ENCODE results near the gene MIPEP.
A peak's percentile ranks its signal among the peaks of the same experiment; 100 is the strongest.

MIPEP gene

GRCh38 chr13:23703246-23703860 is 185.8 kb downstream of the MIPEP start:
- peak in 1 of 2 donors; percentile 9 for DNase-seq

GRCh38 chr13:23701636-23702035 is 187.6 kb downstream of the MIPEP start:
- no peak for DNase-seq

DNA sequence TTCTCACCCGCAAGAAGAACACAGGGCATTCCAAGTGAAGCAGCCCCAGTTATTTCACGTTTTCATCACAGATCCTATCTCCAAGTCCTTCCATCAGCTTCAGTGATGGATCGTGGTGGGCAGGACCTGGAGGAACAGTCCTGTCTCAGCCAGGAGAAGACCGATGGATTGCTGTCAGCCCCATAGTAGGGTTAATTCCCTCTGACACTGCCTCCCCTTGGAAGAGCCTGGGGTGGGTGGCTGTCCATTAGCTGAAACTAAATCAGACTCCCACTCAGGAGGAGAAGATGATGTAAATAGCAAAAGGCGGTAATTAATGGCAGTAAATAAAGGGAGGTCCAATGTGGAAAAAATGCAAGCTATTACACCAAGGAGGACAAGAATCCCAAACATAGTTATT is 188.0 kb downstream of the MIPEP start:
- no peak for DNase-seq

DNA sequence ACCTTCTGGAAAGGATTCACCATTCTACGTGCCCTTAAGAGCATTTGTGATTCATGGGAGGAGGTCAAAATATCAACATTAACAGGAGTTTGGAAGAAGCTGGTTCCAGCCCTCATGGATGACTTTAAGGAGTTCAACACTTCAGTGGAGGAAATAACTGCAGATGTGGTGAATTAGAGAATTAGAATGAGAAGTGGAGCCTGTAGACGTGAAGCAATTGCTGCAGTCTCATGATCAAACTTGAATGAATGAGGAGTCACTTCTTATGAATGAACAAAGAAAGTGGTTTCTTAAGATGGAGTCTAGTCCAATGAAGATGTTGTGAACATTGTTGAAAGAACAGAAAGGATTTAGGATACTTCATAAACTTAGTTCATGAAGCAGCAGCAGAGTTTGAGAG is 189.9 kb downstream of the MIPEP start:
- DNase-seq: peak in 1 of 2 donors; percentile 26

DNA sequence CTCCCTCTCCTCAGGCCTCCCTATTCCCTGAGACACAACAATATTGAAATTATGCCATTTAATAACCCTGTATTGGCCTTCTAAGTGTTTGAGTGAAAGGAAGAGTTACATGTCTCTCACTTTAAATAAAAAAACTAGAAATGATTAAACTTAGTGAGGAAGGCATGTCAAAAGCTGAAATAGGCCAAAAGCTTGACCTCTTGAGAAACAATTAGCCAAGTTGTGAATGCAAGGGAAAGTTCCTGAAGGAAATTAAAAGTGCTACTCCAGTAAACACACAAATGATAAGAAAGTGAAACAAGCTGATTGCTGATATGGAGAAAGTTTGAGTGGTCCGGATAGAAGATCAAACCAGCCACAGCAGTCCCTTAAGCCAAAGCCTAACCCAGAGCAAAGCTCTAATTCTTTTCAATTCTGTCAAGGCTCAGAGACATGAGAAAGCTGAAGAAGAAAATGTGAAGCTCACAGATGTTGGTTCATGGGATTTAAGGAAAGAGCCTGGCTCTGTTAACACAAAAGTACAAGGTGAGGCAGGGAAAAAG is 191.4 kb downstream of the MIPEP start:
- DNase-seq: peak in 1 of 2 donors; percentile 7

GRCh38 chr13:23696610-23697009 is 192.6 kb downstream of the MIPEP start:
- no peak for DNase-seq

- peak in 1 of 2 donors; percentile 3 for DNase-seq
These were observed 193.3 kb downstream of the MIPEP start for GRCh38 chr13:23695711-23696464.

- no peak for DNase-seq
These were observed 194.0 kb downstream of the MIPEP start for GRCh38 chr13:23695196-23695595.

GRCh38 chr13:23692816-23693215 is 196.4 kb downstream of the MIPEP start:
- DNase-seq: no peak

- no peak for DNase-seq
These were observed 198.5 kb downstream of the MIPEP start for GRCh38 chr13:23690668-23691067.

DNA sequence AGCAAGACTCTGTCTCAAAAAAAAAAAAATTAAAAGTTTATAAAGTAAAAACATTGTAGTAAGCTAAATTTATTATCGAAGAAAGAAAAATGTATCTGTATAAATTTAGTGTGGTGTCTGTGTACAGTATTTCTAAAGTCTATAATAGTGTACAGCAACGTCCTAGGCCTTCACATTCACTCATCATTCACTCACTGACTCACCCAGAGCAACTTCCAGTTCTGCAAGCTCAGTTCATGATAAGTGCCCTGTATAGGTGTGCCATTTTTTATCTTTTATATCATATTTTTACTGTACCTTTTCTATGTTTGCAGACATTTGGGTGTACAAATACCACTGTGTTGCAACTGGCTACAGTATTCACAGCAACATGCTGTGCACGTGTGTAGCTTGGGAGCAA is 200.9 kb downstream of the MIPEP start:
- no peak for DNase-seq

GRCh38 chr13:23687614-23688013 is 201.6 kb downstream of the MIPEP start:
- DNase-seq: no peak

- DNase-seq: no peak
These were observed 202.3 kb downstream of the MIPEP start for GRCh38 chr13:23686948-23687347.

DNA sequence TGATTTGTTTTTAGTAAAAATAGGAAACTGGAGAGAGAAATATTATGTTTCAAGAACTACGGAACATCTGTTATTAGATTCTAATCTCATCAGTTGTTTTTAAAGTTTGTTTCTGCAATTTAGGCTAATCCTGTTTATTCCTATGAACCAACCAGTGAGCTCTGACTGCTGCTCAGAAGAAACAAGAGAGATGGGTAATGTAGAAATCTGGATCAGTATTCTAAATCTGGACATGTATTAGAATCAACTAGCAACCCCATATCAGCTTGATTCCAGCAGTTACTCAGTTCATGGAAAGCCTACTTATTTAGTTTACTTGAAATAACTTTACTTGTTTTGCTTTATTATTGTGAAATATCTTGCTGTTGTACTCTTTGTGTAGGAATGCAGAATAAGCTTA is 203.8 kb downstream of the MIPEP start:
- DNase-seq: no peak

GRCh38 chr13:23684647-23685046 is 204.6 kb downstream of the MIPEP start:
- DNase-seq: no peak

- no peak for DNase-seq
These were observed 206.1 kb downstream of the MIPEP start for GRCh38 chr13:23683084-23683483.

- no peak for DNase-seq
These were observed 208.1 kb downstream of the MIPEP start for GRCh38 chr13:23680845-23681669.

Data from inflammatory macrophage treated with lipopolysaccharide for 1 hour (primary cell).